Stimulated activated CD4-positive, alpha-beta T cell treated with anti-CD3 and anti-CD28 coated beads, TNF-alpha, amount 100 ng/mL, for 48 hours (primary cell): ENCODE results near the gene TNFRSF25.
"Not testable (repeated sequence)": the region's sequence is repeated elsewhere in the genome, so short reads cannot be mapped to it uniquely, and the experiment has no call there.

Source experiments
- DNase-seq, 3 donors: peaks; one replicate each; pipeline ENCODE4 v3.0.0-alpha.2; 2020; ENCODE audit warnings: low read depth in 3 of 3

Gene TNFRSF25

DNA sequence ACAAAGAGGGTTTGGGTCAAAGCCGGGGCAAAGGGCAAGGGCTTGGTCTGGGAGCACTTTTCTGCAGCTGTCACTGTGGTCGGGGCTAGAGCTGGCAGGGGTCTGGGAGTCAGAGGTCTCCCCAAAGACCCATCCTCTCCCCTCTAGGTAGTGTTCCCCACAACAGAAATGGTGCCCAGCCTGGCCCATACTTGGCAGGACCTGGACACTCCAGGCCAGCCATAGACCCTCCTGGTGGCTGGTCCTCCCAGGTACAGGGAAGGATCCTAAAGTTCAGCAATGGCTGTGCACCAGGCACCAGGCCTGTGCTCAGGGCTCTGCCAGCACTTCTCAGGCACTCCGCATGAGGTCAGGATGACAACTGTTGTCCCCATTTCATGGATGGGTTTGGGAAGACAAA, 30.4 kb downstream of the TNFRSF25 start:
- no peak for DNase-seq

DNA sequence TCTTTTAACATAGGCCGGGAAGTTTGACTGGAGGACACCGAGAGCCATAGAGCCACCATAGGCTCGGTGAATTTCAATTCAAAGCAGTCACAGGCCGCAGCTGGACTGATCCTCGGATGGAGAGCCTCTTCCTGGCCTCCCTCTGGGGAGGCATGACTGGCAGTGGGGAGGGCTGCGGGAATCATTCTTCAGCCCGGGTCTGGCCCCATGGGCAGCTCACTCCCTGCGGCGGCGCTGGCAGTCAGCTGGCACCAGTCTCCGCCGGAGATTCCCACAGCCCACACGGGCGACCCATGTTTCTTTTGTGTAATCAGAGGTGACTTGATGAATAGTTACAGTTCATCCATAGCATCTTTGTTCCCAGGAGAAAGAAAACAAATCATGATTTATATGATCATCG, 30.8 kb downstream of the TNFRSF25 start:
- no peak for DNase-seq

- no peak for DNase-seq
Observed at GRCh38 chr1:6434186-6434585, 31.8 kb downstream of the TNFRSF25 start.

- DNase-seq, result not testable (repeated sequence)
Observed at GRCh38 chr1:6431645-6432579, 34.1 kb downstream of the TNFRSF25 start.

DNA sequence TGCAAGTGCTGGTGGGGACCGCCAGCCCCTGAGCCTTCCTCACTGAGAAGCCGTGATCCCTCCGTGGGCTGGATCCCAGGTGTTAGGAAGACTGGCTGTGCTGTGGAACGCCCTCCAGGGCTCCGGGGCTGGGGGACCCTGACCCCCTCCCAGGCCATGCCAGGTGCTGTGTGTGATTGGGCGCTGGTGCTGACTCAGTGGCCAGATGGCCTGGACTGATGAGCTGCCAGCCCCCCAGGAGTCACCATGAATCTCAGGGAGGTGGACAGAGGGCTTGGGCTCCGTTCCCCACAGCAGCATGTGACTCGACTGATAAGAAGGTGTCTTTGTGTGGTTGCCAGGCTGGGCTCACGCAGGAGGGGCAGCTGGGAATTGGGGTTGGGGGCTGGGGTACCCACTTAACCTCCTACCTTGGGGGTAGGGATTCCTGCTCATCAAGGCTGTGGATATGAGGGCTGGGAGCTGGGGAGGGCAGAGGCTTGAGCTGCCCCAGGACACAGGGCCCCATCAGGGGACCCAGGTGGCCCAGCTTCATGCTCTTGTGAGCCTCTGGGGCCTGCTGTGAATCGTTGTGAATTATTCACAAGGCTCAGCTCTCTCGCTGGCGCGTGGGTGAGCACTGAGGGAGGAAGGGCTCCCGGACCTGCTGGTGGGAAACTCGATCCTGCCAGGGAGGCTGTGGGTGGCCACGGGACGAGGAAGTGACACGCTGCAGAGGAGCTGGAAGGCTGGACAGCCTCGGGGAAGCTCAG, 36.1 kb downstream of the TNFRSF25 start:
- not testable (repeated sequence) for DNase-seq

- DNase-seq, result not testable (repeated sequence)
Observed at GRCh38 chr1:6428453-6428852, 37.5 kb downstream of the TNFRSF25 start.

GRCh38 chr1:6427441-6428390, 38.3 kb downstream of the TNFRSF25 start:
- DNase-seq, result no peak

- DNase-seq, result no peak
Observed at GRCh38 chr1:6426972-6427350, 39.0 kb downstream of the TNFRSF25 start.

DNA sequence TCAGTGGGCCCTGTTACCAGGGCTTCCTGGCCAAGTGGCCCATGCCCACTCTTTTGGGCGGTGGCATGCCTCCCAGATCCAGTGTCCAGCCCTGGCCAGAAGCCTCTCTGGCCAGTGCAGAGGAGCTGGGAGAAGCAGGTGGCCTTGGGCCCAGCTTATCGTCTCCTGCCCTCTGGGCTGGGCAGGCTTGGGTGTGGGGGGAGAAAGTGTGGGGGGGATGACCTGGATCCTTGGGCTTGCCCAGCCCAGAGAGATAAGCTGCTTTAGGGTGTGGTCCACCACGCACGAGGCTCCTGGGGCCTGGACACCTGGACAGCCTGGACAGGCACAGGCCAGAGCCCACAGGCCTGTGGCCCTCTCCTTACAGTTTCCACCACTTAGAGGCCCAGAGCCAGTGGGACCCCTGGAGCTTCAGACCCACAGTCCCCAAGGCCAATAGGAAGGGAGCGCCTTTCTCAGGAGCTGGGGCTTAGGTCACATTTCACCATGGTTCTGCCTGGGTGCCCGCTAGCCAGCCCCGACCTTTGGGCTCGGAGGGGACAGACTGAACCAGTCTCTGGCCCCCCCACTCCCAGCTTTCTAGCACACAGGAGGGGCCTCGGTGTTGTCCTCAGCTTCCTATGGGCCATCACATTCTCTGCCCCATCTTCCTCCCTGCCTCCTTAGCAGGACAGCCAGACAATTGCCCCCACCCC, 39.5 kb downstream of the TNFRSF25 start:
- DNase-seq, result no peak

- DNase-seq, result no peak
Observed at GRCh38 chr1:6425658-6426057, 40.3 kb downstream of the TNFRSF25 start.

DNA sequence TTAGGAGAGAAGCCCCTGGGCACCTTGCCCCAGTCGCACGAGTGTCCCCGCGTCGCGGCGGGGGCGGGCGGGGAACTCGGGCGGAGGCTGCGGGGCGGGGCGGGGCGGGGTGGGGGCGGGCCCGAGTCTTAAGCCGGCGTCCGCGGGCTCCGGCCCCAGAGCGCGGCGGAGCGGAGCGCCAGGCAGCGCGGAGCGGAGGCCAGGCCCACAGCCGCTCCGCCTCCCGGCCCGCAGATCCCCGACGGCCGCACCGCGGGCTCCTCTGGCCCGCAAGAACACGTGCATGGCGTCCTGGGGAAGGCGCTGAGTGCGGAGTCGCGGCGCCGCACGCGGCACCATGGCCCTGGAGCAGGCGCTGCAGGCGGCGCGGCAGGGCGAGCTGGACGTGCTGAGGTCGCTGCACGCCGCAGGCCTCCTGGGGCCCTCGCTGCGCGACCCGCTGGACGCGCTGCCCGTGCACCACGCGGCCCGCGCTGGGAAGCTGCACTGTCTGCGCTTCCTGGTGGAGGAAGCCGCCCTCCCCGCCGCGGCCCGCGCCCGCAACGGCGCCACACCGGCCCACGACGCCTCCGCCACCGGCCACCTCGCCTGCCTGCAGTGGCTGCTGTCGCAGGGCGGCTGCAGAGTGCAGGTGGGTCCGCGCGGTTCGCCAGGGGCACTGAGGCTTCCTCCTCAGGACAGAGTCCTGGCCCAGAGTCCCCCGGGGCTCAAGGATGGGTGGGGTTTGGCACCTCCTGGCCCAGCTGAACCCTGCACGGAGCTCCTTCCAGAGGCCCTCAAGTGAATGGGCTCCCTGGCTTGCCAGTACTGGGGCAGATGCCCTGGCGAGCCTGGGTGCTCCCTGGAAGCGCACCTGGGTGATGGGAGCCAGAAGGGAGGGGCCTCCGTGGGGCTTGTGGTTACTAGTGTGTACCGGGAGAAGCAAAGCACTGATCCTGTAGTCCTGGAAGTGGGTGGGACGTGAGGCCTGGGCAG, 41.1 kb downstream of the TNFRSF25 start, which contains the start of gene ESPN:
Gene ESPN (plus strand): TSS at position 158 of the 975 bp plus-strand sequence. CDS start 180 bp downstream, at position 338.
- no peak for DNase-seq

- DNase-seq, result no peak
Observed at GRCh38 chr1:6424000-6424565, 41.9 kb downstream of the TNFRSF25 start.

DNA sequence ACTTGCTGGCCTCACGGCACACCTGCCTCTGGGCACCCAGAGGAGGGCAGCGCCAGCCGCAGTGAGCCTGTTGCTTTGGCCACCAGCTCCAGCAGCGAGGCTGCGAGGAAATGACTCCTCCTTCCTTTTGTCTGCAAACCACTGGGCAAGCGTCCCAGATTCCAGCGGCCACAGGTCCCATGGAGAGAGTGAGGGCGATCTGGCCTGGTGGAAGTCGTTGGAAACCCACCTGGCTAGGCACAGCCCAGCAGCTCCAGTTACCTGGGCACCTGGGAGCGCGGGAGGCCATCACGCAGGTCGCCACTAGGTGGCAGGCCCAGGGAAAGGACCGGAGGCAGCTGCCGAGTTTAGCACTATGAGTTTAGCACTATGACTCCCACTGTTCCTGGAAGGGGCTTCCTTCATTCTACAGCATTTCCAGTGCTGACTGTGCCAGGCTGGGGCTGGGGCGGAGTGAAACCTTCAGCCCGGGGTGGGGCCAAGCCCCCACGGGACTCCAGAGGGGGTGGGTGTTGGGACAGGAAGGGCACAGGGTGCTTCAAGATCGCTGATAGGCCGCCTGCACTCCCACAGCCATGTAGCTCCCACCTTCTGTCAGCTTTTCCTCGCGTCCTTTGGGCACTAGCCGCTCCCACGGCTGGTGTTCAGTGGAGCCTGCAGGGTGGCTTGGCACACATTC, 42.5 kb downstream of the TNFRSF25 start:
- peak; percentile 45 to 69 (median 60) for DNase-seq

DNA sequence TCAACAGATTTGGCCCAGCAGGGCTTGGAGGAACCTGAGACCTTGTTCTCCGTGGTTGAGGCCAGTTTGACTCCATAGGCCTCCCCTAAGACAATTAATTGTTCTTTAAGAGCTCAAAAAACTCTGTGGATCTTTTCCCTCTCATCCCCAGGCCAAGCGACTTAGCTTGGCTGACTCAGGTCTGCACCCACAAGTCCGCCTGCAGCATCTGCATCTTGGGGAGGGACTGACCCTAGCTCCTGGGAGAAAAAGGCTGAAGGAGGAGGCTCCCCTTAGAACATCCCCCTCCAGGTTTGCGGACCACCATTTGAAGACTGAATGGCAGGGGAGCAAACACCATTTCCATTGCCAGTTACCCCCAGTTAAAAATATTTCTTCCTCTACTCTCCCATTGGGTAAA, 44.7 kb downstream of the TNFRSF25 start:
- no peak for DNase-seq

GRCh38 chr1:6420454-6421042, 45.4 kb downstream of the TNFRSF25 start:
- no peak for DNase-seq

- no peak for DNase-seq
Observed at GRCh38 chr1:6419804-6420453, 46.0 kb downstream of the TNFRSF25 start, which contains the start of gene HES2. Gene HES2 (minus strand): TSS chr1:6419919. CDS start chr1:6419820, 99 bp downstream.

GRCh38 chr1:6419397-6419803, 46.6 kb downstream of the TNFRSF25 start:
- no peak for DNase-seq
